ENCODE data around the gene GALNT2.

Gene GALNT2

DNA sequence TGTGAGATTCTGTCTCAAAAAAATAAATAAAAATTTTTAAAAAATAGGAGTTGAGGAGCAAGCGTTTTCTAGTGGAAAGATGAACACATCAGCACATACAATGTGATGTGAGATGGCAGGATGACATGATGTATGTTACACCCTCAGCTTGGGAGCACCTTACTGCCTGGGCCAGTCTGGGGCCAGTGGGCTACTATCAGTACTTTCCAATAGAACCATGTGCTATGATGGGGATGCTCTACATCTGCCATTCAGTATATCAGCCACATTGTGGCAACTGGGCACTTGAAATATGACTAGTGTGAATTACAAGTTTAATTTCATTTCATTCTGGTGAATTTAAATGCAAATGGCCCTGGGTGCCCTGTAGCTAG lies 203.1 kb downstream of the GALNT2 start:
- H2AK5ac ChIP-seq (ENCODE audit: low read length), result no peak overlapping the region

GRCh38 chr1:230270559-230271281 lies 203.7 kb downstream of the GALNT2 start:
- H2BK15ac ChIP-seq (replicated peaks; ENCODE audit: low read depth), result no peak overlapping the region
- H2BK5ac ChIP-seq (ENCODE audit: low read length), result no peak overlapping the region
- no peaks in the 10 kb centered on the region for H3K79me2 ChIP-seq (ENCODE audit: control insufficient read depth, insufficient read depth, low read length)
- no peaks in the 10 kb centered on the region for H3K36me3 ChIP-seq (ENCODE audit: control insufficient read depth, insufficient read depth, low read length)
- H3K4ac ChIP-seq (ENCODE audit: low read depth, low read length), result no peak overlapping the region
- no peaks in the 10 kb centered on the region for H3K79me1 ChIP-seq (ENCODE audit: low read length)
- H4K5ac ChIP-seq (ENCODE audit: low read length), result no peak overlapping the region
- no peak overlapping the region for H3K9ac ChIP-seq (ENCODE audit: low read length)
- H3K56ac ChIP-seq (ENCODE audit: low read length), result no peak overlapping the region
- no peak overlapping the region for H3K18ac ChIP-seq (ENCODE audit: low read length)
- H3K23ac ChIP-seq (ENCODE audit: low read length), result no peak overlapping the region
- H3K27ac ChIP-seq (ENCODE audit: low read depth, low read length), result no peak overlapping the region
- no peak overlapping the region for H4K8ac ChIP-seq (ENCODE audit: low read depth, low read length)
- no peak overlapping the region for H3K4me2 ChIP-seq (ENCODE audit: low read length)
- DNase-seq, result no peak
- H3K4me3 ChIP-seq (ENCODE audit: low read length), result no peak overlapping the region
- no peaks in the 10 kb centered on the region for H3K27me3 ChIP-seq (ENCODE audit: insufficient read depth, low read length, poor library complexity)
- no peak overlapping the region for H2AK5ac ChIP-seq (ENCODE audit: low read length)
- H2BK120ac ChIP-seq (ENCODE audit: low read depth, low read length), result no peak overlapping the region
- WGBS (ENCODE audit: extremely low coverage, insufficient coverage, low lambda C conversion rate), result no CpG with 5 or more reads among the region's 14 CpGs
- H3K4me1 ChIP-seq (ENCODE audit: control insufficient read depth, low read depth, low read length), result no peaks in the 10 kb centered on the region

More for the DNA sequence above, 203.1 kb downstream of the GALNT2 start:
- Histone ChIP-seq H3K4me3 (ENCODE audit: low read length) (no peak overlapping the region), H3K27ac (ENCODE audit: low read depth, low read length) (no peak overlapping the region), H4K8ac (ENCODE audit: low read depth, low read length) (no peak overlapping the region), H3K4me1 (ENCODE audit: control insufficient read depth, low read depth, low read length) (no peaks in the 10 kb centered on the region), H3K18ac (ENCODE audit: low read length) (no peak overlapping the region), H3K9ac (ENCODE audit: low read length) (no peak overlapping the region), H2BK5ac (ENCODE audit: low read length) (no peak overlapping the region), H2BK120ac (ENCODE audit: low read depth, low read length) (no peak overlapping the region), H4K5ac (ENCODE audit: low read length) (no peak overlapping the region), H3K56ac (ENCODE audit: low read length) (no peak overlapping the region), H3K23ac (ENCODE audit: low read length) (no peak overlapping the region), H3K4ac (ENCODE audit: low read depth, low read length) (no peak overlapping the region), H3K79me1 (ENCODE audit: low read length) (no peaks in the 10 kb centered on the region), H2BK15ac (replicated peaks; ENCODE audit: low read depth) (no peak overlapping the region), H3K27me3 (ENCODE audit: insufficient read depth, low read length, poor library complexity) (no peaks in the 10 kb centered on the region), H3K4me2 (ENCODE audit: low read length) (no peak overlapping the region), H3K79me2 (ENCODE audit: control insufficient read depth, insufficient read depth, low read length) (no peaks in the 10 kb centered on the region), H3K36me3 (ENCODE audit: control insufficient read depth, insufficient read depth, low read length) (no peaks in the 10 kb centered on the region)
- DNase-seq, result no peak
- no CpG with 5 or more reads among the region's 1 CpG for WGBS (ENCODE audit: extremely low coverage, insufficient coverage, low lambda C conversion rate)

- WGBS (ENCODE audit: extremely low coverage, insufficient coverage, low lambda C conversion rate), result no CpG with 5 or more reads among the region's 20 CpGs
- Histone ChIP-seq H3K27me3 (ENCODE audit: insufficient read depth, low read length, poor library complexity) (no peaks in the 10 kb centered on the region), H4K8ac (ENCODE audit: low read depth, low read length) (no peak overlapping the region), H3K4me1 (ENCODE audit: control insufficient read depth, low read depth, low read length) (no peaks in the 10 kb centered on the region), H3K79me2 (ENCODE audit: control insufficient read depth, insufficient read depth, low read length) (no peaks in the 10 kb centered on the region), H2BK120ac (ENCODE audit: low read depth, low read length) (no peak overlapping the region), H3K9ac (ENCODE audit: low read length) (no peak overlapping the region), H3K36me3 (ENCODE audit: control insufficient read depth, insufficient read depth, low read length) (no peaks in the 10 kb centered on the region), H3K18ac (ENCODE audit: low read length) (no peak overlapping the region), H3K4ac (ENCODE audit: low read depth, low read length) (no peak overlapping the region), H2BK5ac (ENCODE audit: low read length) (no peak overlapping the region), H3K4me3 (ENCODE audit: low read length) (no peak overlapping the region), H3K56ac (ENCODE audit: low read length) (no peak overlapping the region), H3K23ac (ENCODE audit: low read length) (no peak overlapping the region), H3K27ac (ENCODE audit: low read depth, low read length) (no peak overlapping the region), H3K4me2 (ENCODE audit: low read length) (no peak overlapping the region), H2BK15ac (replicated peaks; ENCODE audit: low read depth) (no peak overlapping the region), H2AK5ac (ENCODE audit: low read length) (no peak overlapping the region), H3K79me1 (ENCODE audit: low read length) (no peaks in the 10 kb centered on the region), H4K5ac (ENCODE audit: low read length) (no peak overlapping the region)
- no peak for DNase-seq
Measured at GRCh38 chr1:230271300-230272035, 204.4 kb downstream of the GALNT2 start.

DNA sequence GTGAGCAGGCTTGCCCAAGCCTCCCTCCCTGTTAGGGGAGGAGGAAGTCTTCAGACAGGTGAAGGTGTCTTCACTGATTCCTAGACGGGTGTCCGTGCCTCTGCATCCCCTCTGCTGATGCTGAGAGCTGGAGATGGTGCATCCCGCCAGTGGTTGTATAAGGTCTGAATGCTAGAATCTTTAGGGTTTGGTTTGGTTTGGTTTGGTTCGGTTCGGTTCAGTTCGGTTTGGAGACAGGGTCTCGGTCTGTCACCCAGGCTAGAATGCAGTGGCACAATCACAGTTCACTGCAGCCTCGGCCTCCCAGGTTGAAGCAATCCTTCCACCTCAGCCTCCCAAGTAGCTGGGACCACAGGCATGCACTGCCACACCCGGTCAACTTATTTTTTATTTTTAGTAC lies 205.5 kb downstream of the GALNT2 start:
- Histone ChIP-seq H3K4me2 (ENCODE audit: low read length) (no peak overlapping the region), H2BK120ac (ENCODE audit: low read depth, low read length) (no peak overlapping the region), H2AK5ac (ENCODE audit: low read length) (no peak overlapping the region), H4K8ac (ENCODE audit: low read depth, low read length) (no peak overlapping the region), H2BK5ac (ENCODE audit: low read length) (no peak overlapping the region), H3K56ac (ENCODE audit: low read length) (no peak overlapping the region), H3K27me3 (ENCODE audit: insufficient read depth, low read length, poor library complexity) (no peaks in the 10 kb centered on the region), H3K9ac (ENCODE audit: low read length) (no peak overlapping the region), H3K23ac (ENCODE audit: low read length) (no peak overlapping the region), H3K4ac (ENCODE audit: low read depth, low read length) (no peak overlapping the region), H4K5ac (ENCODE audit: low read length) (no peak overlapping the region), H3K79me1 (ENCODE audit: low read length) (no peaks in the 10 kb centered on the region), H3K4me1 (ENCODE audit: control insufficient read depth, low read depth, low read length) (no peaks in the 10 kb centered on the region), H3K79me2 (ENCODE audit: control insufficient read depth, insufficient read depth, low read length) (no peaks in the 10 kb centered on the region), H3K4me3 (ENCODE audit: low read length) (no peak overlapping the region), H2BK15ac (replicated peaks; ENCODE audit: low read depth) (no peak overlapping the region), H3K18ac (ENCODE audit: low read length) (no peak overlapping the region), H3K36me3 (ENCODE audit: control insufficient read depth, insufficient read depth, low read length) (no peaks in the 10 kb centered on the region), H3K27ac (ENCODE audit: low read depth, low read length) (no peak overlapping the region)
- DNase-seq, result no peak
- WGBS (ENCODE audit: extremely low coverage, insufficient coverage, low lambda C conversion rate), result no CpG with 5 or more reads among the region's 9 CpGs

DNA sequence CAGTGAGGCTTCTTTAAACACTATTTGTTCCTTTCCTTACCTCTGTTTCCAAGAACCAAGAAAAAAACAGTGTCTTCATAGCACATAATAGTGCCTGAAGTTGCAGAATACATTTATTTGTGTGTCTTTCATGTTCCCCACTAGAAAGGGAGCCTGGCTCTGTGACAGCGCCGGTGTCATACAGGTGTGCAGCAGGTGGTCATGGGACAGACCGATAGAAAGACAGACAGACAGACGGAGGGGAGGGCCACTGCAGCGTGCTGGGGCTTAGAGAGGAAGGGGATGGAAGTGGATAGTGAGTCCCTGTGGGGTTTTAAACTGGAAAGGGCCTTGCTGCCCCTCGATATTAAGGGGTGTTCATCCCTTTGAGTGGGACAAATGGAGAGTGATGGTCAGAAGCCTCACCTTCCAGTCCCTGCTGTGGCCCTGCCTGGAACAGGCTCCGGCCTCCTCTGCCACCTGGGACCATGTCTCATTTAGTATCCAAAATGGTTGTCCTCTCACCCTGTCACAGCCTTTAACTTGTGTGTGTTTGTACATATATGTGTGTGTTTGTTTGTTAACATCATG lies 206.2 kb downstream of the GALNT2 start:
- Histone ChIP-seq H2BK5ac (ENCODE audit: low read length) (no peak overlapping the region), H3K27me3 (ENCODE audit: insufficient read depth, low read length, poor library complexity) (no peaks in the 10 kb centered on the region), H2BK120ac (ENCODE audit: low read depth, low read length) (no peak overlapping the region), H3K4me3 (ENCODE audit: low read length) (no peak overlapping the region), H3K79me1 (ENCODE audit: low read length) (no peaks in the 10 kb centered on the region), H3K4ac (ENCODE audit: low read depth, low read length) (no peak overlapping the region), H3K18ac (ENCODE audit: low read length) (no peak overlapping the region), H4K5ac (ENCODE audit: low read length) (no peak overlapping the region), H3K4me1 (ENCODE audit: control insufficient read depth, low read depth, low read length) (no peaks in the 10 kb centered on the region), H3K79me2 (ENCODE audit: control insufficient read depth, insufficient read depth, low read length) (no peaks in the 10 kb centered on the region), H2AK5ac (ENCODE audit: low read length) (no peak overlapping the region), H4K8ac (ENCODE audit: low read depth, low read length) (no peak overlapping the region), H3K36me3 (ENCODE audit: control insufficient read depth, insufficient read depth, low read length) (no peaks in the 10 kb centered on the region), H3K9ac (ENCODE audit: low read length) (no peak overlapping the region), H3K56ac (ENCODE audit: low read length) (no peak overlapping the region), H3K23ac (ENCODE audit: low read length) (no peak overlapping the region), H3K4me2 (ENCODE audit: low read length) (no peak overlapping the region), H2BK15ac (replicated peaks; ENCODE audit: low read depth) (no peak overlapping the region), H3K27ac (ENCODE audit: low read depth, low read length) (no peak overlapping the region)
- no CpG with 5 or more reads among the region's 7 CpGs for WGBS (ENCODE audit: extremely low coverage, insufficient coverage, low lambda C conversion rate)
- DNase-seq, result no peak

Measured in mesendoderm (in vitro differentiated cells).